Measurements from ENCODE around the gene LEMD2.

- no peak for TF ChIP-seq EZH2 (IDR thresholded peaks at IDR 0.05; ENCODE audit: borderline replicate concordance, low read depth, low read length, severe bottlenecking)
- TF ChIP-seq POLR2AphosphoS5 (IDR thresholded peaks at IDR 0.05; ENCODE audit: insufficient read depth, low read depth, low read length), result no peak
- no peak for TF ChIP-seq MYC (IDR thresholded peaks at IDR 0.05; ENCODE audit: low read depth, low read length)
- no peak for TF ChIP-seq CTCF (IDR thresholded peaks at IDR 0.05; ENCODE audit: extremely low read depth in 1 of 2, insufficient read depth in 1 of 2, low read depth in 1 of 2, low read length in 2 of 2)
- TF ChIP-seq POLR2A (IDR thresholded peaks at IDR 0.05; ENCODE audit: low read depth, low read length), result no peak
- TF ChIP-seq MAX (IDR thresholded peaks at IDR 0.05; ENCODE audit: insufficient read depth, insufficient read length), result no peak
Measured at GRCh38 chr6:33749401-33749800, 39.5 kb downstream of the LEMD2 start.
